ENCODE results near the gene NMNAT2.

DNA sequence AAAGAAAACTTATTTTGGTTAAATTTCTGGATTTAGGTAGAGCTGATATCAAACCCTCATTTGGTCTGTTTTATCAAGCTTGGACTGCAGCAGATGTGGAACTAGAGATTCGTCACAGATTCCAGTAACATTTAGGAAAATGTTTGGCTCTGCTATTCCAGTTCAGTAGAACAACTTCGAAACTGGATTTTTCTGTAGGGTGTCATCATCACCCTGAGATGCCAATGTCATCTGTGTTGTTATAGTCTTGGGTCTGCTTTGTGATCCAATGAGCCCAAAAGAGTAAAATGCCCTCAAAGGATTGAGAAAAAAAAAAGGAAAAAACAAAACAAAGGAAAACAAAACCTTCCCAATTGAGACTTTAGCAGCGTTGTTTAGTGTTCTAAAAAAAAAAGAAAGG lies 176.7 kb downstream of the NMNAT2 start:
- TF ChIP-seq CTCF (IDR thresholded peaks at IDR 0.05; ENCODE audit: low read length) (no peak), EZH2 (IDR thresholded peaks at IDR 0.05; ENCODE audit: borderline replicate concordance, low read length) (no peak)

Measured in OCI-LY1 (cell line).